GM10248 (cell line): ENCODE results near the gene MLH1.

ENCODE experiments used
- CTCF ChIA-PET: fragments of 300-600 bp; sonication (Branson Sonifier 250); formaldehyde crosslinking; extraction: SDS; loops from one replicate; lab custom pipeline; 2021; ENCODE audit warnings: antibody characterized with exemption; lab: Yijun Ruan, JAX
- POLR2A ChIA-PET: fragments of 350-650 bp; sonication (Branson Sonifier 250); formaldehyde crosslinking; extraction: SDS; loops from one replicate; lab custom pipeline; 2020; ENCODE audit warnings: antibody characterized with exemption; lab: Yijun Ruan, JAX
- DNase-seq: peaks from one replicate; pipeline ENCODE4 v3.0.0; 2012; ENCODE audit errors: extremely low spot score
- TF ChIP-seq, protein P1 (sequence below): IDR thresholded peaks from 2 replicates; pipeline ENCODE4 v1.5.1; 2012; ENCODE audit warnings: mild to moderate bottlenecking, low read depth; ENCODE audit errors: extremely low read depth, missing control alignments, control extremely low read depth

MLH1 gene

DNA sequence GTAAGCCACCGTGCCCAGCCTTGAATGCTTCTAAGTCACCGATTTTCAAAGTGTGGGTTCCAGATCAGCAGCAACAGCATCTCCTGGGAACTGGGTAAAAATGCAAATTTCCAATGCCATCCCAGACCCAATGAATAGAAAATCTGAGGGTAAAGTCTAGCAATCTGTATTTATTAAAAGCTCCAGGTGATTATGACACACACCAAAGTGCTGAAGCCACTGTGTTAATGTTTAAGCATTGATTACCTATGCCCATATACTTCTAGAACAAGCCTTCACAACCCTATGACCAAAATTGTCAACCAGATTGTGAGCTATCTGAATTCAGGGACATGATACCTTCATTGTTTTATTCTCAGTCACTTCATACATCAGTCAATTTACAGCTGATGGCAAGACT lies 94.6 kb downstream of the MLH1 start:
- DNase-seq: no peak
- CTCF ChIA-PET: interaction anchor here (1.0 to 1.8 kb wide), 2 partner anchors 10 to 17 kb away, joined by 3 to 7 read pairs; no protein-coding TSS in a partner anchor
- POLR2A ChIA-PET: no interaction called here
- TF ChIP-seq, protein P1, sequence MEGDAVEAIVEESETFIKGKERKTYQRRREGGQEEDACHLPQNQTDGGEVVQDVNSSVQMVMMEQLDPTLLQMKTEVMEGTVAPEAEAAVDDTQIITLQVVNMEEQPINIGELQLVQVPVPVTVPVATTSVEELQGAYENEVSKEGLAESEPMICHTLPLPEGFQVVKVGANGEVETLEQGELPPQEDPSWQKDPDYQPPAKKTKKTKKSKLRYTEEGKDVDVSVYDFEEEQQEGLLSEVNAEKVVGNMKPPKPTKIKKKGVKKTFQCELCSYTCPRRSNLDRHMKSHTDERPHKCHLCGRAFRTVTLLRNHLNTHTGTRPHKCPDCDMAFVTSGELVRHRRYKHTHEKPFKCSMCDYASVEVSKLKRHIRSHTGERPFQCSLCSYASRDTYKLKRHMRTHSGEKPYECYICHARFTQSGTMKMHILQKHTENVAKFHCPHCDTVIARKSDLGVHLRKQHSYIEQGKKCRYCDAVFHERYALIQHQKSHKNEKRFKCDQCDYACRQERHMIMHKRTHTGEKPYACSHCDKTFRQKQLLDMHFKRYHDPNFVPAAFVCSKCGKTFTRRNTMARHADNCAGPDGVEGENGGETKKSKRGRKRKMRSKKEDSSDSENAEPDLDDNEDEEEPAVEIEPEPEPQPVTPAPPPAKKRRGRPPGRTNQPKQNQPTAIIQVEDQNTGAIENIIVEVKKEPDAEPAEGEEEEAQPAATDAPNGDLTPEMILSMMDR: no peak

DNA sequence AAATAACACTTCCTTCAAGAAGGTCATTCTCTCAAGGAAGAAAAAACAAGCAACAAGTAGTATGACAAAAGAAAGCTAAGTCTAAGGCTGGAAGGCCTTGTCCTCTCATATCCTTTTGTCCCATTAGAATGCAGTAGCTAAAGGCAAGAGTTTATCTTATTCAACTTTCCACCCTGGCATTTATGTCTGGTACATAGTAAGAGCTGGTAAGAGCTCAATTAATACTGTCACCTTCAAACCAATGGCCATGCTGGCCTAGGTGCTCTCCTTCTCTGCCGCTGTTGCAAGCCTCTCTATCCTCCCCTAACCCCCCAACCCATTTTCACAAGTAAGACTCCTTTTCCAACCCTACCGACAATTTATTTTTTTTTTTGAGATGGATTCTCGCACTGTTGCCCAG lies 99.2 kb downstream of the MLH1 start:
- POLR2A ChIA-PET: no interaction called here
- CTCF ChIA-PET: interaction anchor here (0.7 to 2.4 kb wide), 2 partner anchors 10 to 11 kb away, joined by 3 to 7 read pairs; no protein-coding TSS in a partner anchor
- no peak for DNase-seq

DNA sequence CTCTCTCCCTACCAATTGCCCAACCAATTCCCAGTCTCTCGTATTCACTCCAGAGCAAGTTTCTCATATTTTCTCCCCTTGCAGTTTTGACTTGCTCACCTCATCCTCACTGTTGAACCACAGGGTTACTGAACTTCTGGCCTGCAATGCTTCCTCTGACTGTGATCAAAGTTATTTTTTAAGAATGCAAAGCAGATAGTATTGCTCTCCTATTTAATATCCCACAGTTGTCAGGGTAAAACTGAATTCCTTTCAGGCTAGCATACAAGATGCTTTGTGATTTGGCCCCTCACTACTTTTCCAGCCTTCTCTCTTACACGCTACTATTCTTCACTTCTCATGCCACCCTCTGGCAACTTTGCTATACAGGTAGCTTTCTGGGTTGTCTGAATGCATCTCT lies 100.2 kb downstream of the MLH1 start:
- TF ChIP-seq, protein P1: no peak
- DNase-seq: no peak
- ChIA-PET POLR2A (no interaction called here), CTCF (interaction anchor here (2.4 kb wide), 2 partner anchors 9 to 12 kb away, joined by 7 read pairs; no protein-coding TSS in a partner anchor)

More for the DNA sequence above, 99.2 kb downstream of the MLH1 start:
- TF ChIP-seq, protein P1: no peak

DNA sequence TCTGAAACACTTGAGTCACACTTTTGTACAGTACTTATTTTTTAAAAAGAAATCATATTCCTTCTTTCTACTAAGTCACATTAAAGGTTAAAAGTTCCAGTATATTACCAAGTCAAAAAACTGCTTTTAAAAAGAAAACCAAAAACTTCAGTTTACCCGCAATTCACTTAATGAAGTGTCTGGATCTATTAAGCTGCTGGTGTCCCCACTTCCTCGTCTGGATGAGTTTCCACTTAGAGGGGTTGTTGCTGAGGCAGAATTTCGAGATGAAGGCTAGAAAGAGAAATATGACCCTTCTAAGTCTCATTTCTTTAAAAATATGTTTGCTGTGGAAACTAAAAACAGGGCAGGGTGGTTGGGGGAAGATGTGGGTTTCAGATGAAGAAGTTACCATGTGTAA lies 101.3 kb downstream of the MLH1 start:
- POLR2A ChIA-PET: no interaction called here
- DNase-seq: no peak
- TF ChIP-seq, protein P1: no peak
- CTCF ChIA-PET: interaction anchor here (1.0 to 2.4 kb wide), 3 partner anchors 8 to 10 kb away, joined by 3 to 7 read pairs (median 7); no protein-coding TSS in a partner anchor

DNA sequence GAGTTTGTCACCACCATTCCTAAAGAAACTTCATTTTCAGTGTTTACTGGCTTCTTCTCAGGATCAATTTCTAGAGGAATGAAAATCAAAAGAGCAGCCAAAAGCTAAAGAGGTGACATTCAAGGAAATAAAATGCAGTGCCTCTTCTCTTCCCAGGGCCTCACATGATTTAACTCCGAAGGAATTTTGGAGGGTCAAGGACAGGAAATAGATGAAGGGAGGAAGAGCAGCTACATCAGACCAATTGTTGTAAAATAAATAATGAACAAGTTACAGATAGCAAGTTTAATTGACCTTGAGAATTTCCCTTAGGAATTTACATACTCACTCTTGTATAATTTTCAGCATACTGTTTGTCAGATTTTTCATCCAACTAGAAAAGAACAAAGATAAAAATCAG lies 103.0 kb downstream of the MLH1 start:
- DNase-seq: no peak
- POLR2A ChIA-PET: no interaction called here
- CTCF ChIA-PET: interaction anchor here (1.7 kb wide), 1 partner anchor 20 kb away, joined by 3 read pairs; no protein-coding TSS in a partner anchor
- TF ChIP-seq, protein P1: no peak

DNA sequence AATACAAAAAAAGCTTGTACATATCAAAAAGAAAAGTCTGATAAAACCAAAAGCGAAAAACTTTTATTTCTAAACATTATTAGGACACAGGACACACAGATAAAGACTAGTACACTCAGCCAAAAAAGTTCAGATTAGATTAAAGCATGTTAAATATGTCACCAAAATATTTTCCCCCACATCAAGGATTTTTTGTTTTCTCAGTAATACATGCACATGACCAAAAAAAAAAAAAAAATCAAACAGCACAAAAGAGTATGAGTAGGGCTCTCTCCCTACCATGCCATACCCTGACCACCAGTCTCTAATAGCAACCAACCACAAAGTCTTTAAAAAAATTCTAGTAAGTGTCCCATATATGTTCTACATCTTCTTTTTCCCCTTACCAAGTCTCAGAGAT lies 103.7 kb downstream of the MLH1 start:
- TF ChIP-seq, protein P1: no peak
- POLR2A ChIA-PET: no interaction called here
- DNase-seq: no peak
- CTCF ChIA-PET: interaction anchor here (0.9 to 1.7 kb wide), 3 partner anchors 8 to 47 kb away, joined by 3 to 7 read pairs (median 3); no protein-coding TSS in a partner anchor
